Calu3 (cell line): Measurements from ENCODE around the gene HNRNPU. TPM values are rescaled to one million over a fixed set of nuclear protein-coding genes. Genes with fewer than 3 reads are reported as not detected.

Experiments
- BruUV-seq: library from RNA; stranded (reverse); fragments of 400-500 nt; replicated peaks from 2 replicates; lab custom pipeline; 2021; lab: Mats Ljungman, UMichigan
- CTCF ChIA-PET: fragments of 300-600 bp; sonication (Branson Sonifier 250); formaldehyde crosslinking; loops from one replicate; lab custom pipeline; 2022; ENCODE audit warnings: antibody characterized with exemption; lab: Charles Lee
- DNase-seq: peaks from one replicate; pipeline ENCODE4 v3.0.0; 2022
- H3K27ac Mint-ChIP-seq: one replicate; pipeline ENCODE4 v1.8.0; 2022; ENCODE audit warnings: mixed read lengths; ENCODE audit not compliant: unreplicated experiment
- H3K27me3 Mint-ChIP-seq: one replicate; pipeline ENCODE4 v1.8.0; 2022; ENCODE audit warnings: mixed read lengths; ENCODE audit not compliant: unreplicated experiment
- H3K36me3 Mint-ChIP-seq: one replicate; pipeline ENCODE4 v1.8.0; 2022; ENCODE audit warnings: mild to moderate bottlenecking, moderate library complexity, mixed read lengths; ENCODE audit not compliant: insufficient read depth, unreplicated experiment
- H3K4me1 Mint-ChIP-seq: one replicate; pipeline ENCODE4 v1.8.0; 2022; ENCODE audit warnings: mild to moderate bottlenecking, low read depth, mixed read lengths; ENCODE audit not compliant: unreplicated experiment
- H3K4me3 Mint-ChIP-seq: one replicate; pipeline ENCODE4 v1.8.0; 2022; ENCODE audit warnings: mild to moderate bottlenecking, low read depth, moderate library complexity, mixed read lengths; ENCODE audit not compliant: unreplicated experiment
- H3K9me3 Mint-ChIP-seq: one replicate; pipeline ENCODE4 v1.8.0; 2022; ENCODE audit warnings: low read depth, mixed read lengths; ENCODE audit not compliant: unreplicated experiment
- intact Hi-C: fragments of 100-400 bp; cut with micrococcal nuclease; formaldehyde crosslinking; loops from one replicate; pipeline ENCODE4 v1.10.0; 2022; ENCODE audit not compliant: unreplicated experiment
- total RNA-seq: library from RNA; stranded (reverse); gene quantifications from 2 replicates; pipeline ENCODE4 v1.2.3, GENCODE V29; 2022
- TF ChIP-seq, protein P1 (sequence below): fragments of 200-600 bp; IDR thresholded peaks from one replicate; pipeline ENCODE4 v1.8.0; 2022; ENCODE audit warnings: antibody characterized with exemption; ENCODE audit not compliant: unreplicated experiment

HNRNPU gene
- total RNA-seq, 1 experiment from 2014 or later: 453 TPM

DNA sequence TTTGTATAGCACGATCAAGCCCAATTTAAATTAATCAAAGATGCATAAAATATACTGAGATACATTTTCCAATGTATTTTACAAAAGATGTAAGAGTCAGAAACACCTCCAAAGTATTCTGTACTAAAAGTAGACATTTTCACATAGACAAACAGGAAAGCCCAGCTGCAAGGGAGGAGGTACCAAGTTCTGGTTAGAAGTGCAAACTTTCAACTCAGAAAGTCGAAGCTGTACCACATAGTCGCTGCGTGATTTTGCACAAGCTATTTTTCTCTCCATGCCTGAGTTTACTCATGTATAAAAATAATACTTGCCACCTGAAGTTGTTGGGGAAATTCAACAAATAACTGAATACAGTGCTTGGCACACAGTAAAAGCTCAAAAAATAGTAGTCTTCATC is 5.6 kb upstream of the HNRNPU start:
- intact Hi-C loops: no loop called here
- no TSS peak for BruUV-seq
- Mint-ChIP-seq H3K4me1 (peaks cover 6% of the 10 kb centered on the region), H3K4me3 (no peak overlapping the region), H3K9me3 (no peaks in the 10 kb centered on the region), H3K27me3 (no peaks in the 10 kb centered on the region), H3K27ac (no peak overlapping the region), H3K36me3 (peaks cover 6% of the 10 kb centered on the region)
- no peak for DNase-seq
- TF ChIP-seq, protein P1, sequence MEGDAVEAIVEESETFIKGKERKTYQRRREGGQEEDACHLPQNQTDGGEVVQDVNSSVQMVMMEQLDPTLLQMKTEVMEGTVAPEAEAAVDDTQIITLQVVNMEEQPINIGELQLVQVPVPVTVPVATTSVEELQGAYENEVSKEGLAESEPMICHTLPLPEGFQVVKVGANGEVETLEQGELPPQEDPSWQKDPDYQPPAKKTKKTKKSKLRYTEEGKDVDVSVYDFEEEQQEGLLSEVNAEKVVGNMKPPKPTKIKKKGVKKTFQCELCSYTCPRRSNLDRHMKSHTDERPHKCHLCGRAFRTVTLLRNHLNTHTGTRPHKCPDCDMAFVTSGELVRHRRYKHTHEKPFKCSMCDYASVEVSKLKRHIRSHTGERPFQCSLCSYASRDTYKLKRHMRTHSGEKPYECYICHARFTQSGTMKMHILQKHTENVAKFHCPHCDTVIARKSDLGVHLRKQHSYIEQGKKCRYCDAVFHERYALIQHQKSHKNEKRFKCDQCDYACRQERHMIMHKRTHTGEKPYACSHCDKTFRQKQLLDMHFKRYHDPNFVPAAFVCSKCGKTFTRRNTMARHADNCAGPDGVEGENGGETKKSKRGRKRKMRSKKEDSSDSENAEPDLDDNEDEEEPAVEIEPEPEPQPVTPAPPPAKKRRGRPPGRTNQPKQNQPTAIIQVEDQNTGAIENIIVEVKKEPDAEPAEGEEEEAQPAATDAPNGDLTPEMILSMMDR: no peak
- CTCF ChIA-PET: no interaction called here

DNA sequence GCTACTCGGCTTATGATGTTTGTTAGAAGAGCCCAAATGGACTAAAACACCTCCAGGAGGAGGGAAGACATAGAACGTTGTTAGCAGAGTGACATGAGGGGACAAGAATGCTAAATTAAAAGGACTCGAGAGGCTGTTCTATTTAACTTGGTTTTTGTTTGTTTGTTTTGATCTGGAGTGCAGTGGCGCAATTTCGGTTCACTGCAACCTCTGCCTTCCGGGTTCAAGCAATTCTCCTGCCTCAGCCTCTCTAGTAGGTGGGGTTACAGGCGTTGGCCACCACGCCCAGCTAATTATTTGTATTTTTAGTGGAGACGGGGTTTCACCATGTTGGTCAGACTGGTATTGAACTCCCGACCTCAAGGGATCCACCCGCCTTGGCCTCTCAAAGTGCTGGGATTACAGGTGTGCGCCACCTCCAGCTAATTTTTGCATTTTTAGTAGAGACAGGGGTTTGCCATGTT is 5.1 kb upstream of the HNRNPU start:
- Mint-ChIP-seq H3K27ac (no peak overlapping the region), H3K4me3 (no peak overlapping the region), H3K4me1 (peaks cover 8% of the 10 kb centered on the region), H3K27me3 (no peaks in the 10 kb centered on the region), H3K36me3 (peaks cover 12% of the 10 kb centered on the region), H3K9me3 (no peaks in the 10 kb centered on the region)
- no peak for DNase-seq
- BruUV-seq: no TSS peak
- CTCF ChIA-PET: no interaction called here
- TF ChIP-seq, protein P1: no peak
- intact Hi-C loops: no loop called here

DNA sequence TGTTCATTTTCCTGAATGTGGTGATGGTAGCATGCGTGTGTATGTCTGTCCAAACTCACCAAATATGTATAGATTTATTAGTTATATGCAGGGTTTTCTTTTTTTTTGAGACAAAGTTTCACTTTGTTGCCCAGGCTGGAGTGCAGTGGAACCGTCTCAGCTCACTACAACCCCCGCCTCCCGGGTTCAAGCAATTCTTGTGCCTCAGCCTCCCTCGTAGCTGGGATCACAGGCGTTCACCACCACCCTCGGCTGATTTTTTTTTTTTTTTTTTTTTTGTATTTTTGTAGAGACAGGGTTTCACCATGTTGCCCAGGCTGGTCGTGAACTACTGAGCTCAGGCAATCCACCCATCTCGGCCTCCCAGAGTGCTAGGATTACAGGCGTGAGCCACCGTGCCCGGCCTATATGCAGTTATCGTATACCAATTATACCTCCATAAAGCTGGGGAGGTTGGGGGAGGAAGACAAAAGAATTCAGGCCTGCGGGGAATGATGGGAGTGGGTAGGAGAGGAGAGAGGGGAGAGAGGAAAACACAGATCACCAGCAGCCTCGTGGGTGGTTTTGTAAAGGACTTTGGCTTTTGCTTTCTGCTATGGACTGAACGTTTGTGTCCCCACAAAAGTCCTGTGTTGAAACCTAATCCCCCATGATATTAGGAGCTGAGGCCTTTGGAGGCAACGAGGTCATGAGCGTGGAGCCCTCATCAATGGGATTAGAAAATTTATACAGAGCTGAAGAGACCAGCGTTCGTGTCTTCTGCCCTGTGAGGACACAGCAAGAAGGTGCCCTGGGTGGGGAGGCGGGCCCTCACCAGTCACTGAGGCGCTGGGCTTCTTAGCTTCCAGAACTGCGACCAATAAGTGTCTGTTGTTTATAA is 4.4 kb upstream of the HNRNPU start:
- H3K9me3 Mint-ChIP-seq: no peaks in the 10 kb centered on the region
- BruUV-seq: no TSS peak
- H3K27ac Mint-ChIP-seq: no peak overlapping the region
- peaks cover 8% of the 10 kb centered on the region for H3K4me1 Mint-ChIP-seq
- TF ChIP-seq, protein P1: no peak
- no peaks in the 10 kb centered on the region for H3K27me3 Mint-ChIP-seq
- H3K4me3 Mint-ChIP-seq: no peak overlapping the region
- peaks cover 18% of the 10 kb centered on the region for H3K36me3 Mint-ChIP-seq
- no peak for DNase-seq
- CTCF ChIA-PET: no interaction called here
- intact Hi-C loops: no loop called here

- no TSS peak for BruUV-seq
- Mint-ChIP-seq H3K27ac (no peak overlapping the region), H3K9me3 (no peaks in the 10 kb centered on the region), H3K36me3 (peaks cover 42% of the 10 kb centered on the region), H3K27me3 (no peaks in the 10 kb centered on the region), H3K4me1 (peaks cover 12% of the 10 kb centered on the region), H3K4me3 (no peak overlapping the region)
- intact Hi-C loops: no loop called here
- no peak for DNase-seq
- TF ChIP-seq, protein P1: no peak
- CTCF ChIA-PET: interaction anchor here (1.5 kb wide), 1 partner anchor 10 kb away, joined by 4 read pairs; no protein-coding TSS in a partner anchor
Measured at GRCh38 chr1:244866355-244866754, 2.0 kb upstream of the HNRNPU start.
